OCI-LY1 (cell line): ENCODE results near the gene HACD2.

Experiments
- H2AFZ ChIP-seq: fragments of 200-600 bp; sonication (generic), shearing (Covaris generic); 2 replicates; pipeline ENCODE4 v1.6.0; 2014; ENCODE audit warnings: antibody characterized with exemption, mild to moderate bottlenecking, low read length
- H3F3A ChIP-seq: fragments of 200-600 bp; sonication (generic), shearing (Covaris generic); 2 replicates; pipeline ENCODE4 v1.6.0; 2014; ENCODE audit warnings: mild to moderate bottlenecking, antibody characterized with exemption, low read length, moderate library complexity; ENCODE audit not compliant: insufficient read depth
- H3K27ac ChIP-seq: fragments of 200-600 bp; sonication (generic); 2 replicates; pipeline ENCODE4 v1.5.1; 2014; ENCODE audit warnings: low read length, mixed run types, mild to moderate bottlenecking, low read depth; ENCODE audit not compliant: poor library complexity, severe bottlenecking
- H3K27me3 ChIP-seq: fragments of 200-600 bp; sonication (generic); 2 replicates; pipeline ENCODE4 v1.6.0; 2014; ENCODE audit warnings: antibody characterized with exemption, mild to moderate bottlenecking, low read length, moderate library complexity; ENCODE audit not compliant: insufficient read depth
- H3K36me3 ChIP-seq: fragments of 200-600 bp; sonication (generic); 2 replicates; pipeline ENCODE4 v1.6.1; 2014; ENCODE audit warnings: mild to moderate bottlenecking, antibody characterized with exemption, low read length, moderate library complexity, mixed read lengths; ENCODE audit not compliant: insufficient read depth
- H3K4me1 ChIP-seq: fragments of 200-600 bp; sonication (generic); 2 replicates; pipeline ENCODE4 v1.5.1; 2014; ENCODE audit warnings: mild to moderate bottlenecking, low read length, moderate library complexity; ENCODE audit not compliant: insufficient read depth, severe bottlenecking
- H3K4me2 ChIP-seq: fragments of 200-600 bp; sonication (generic), shearing (Covaris generic); 2 replicates; pipeline ENCODE4 v1.6.1; 2014; ENCODE audit warnings: low read length
- H3K4me3 ChIP-seq: fragments of 200-600 bp; sonication (generic); 2 replicates; pipeline ENCODE4 v1.5.1; 2014; ENCODE audit warnings: low read length, low read depth, mild to moderate bottlenecking, mixed read lengths; ENCODE audit not compliant: poor library complexity, severe bottlenecking
- H3K79me2 ChIP-seq: fragments of 200-600 bp; shearing (Covaris generic); 2 replicates; pipeline ENCODE4 v1.6.1; 2016; ENCODE audit warnings: mixed run types, low read length, mixed read lengths; ENCODE audit not compliant: insufficient read depth
- H3K9ac ChIP-seq: fragments of 200-600 bp; sonication (generic), shearing (Covaris generic); 2 replicates; pipeline ENCODE4 v1.6.1; 2014; ENCODE audit warnings: mild to moderate bottlenecking, low read length, mixed read lengths
- H3K9me2 ChIP-seq: fragments of 200-600 bp; sonication (generic), shearing (Covaris generic); 2 replicates; pipeline ENCODE4 v1.6.1; 2014; ENCODE audit warnings: low read depth, mild to moderate bottlenecking, low read length, mixed read lengths
- H3K9me3 ChIP-seq: fragments of 200-600 bp; shearing (Covaris generic); 2 replicates; pipeline ENCODE4 v1.6.1; 2014; ENCODE audit warnings: low read length, mixed read lengths
- H4K20me1 ChIP-seq: fragments of 200-600 bp; sonication (generic), shearing (Covaris generic); 2 replicates; pipeline ENCODE4 v1.6.0; 2016; ENCODE audit warnings: mild to moderate bottlenecking, low read length; ENCODE audit not compliant: insufficient read depth
- EZH2 ChIP-seq: fragments of 200-600 bp; sonication (generic), shearing (Covaris generic); IDR thresholded peaks from 2 replicates; pipeline ENCODE4 v1.8.0; 2017; ENCODE audit warnings: borderline replicate concordance, mixed run types, mild to moderate bottlenecking, antibody characterized with exemption, low read length, moderate library complexity, mixed read lengths
- TF ChIP-seq, protein P1 (sequence below): fragments of 200-600 bp; sonication (generic), shearing (Covaris generic); IDR thresholded peaks from 2 replicates; pipeline ENCODE4 v1.5.1; 2017; ENCODE audit warnings: mild to moderate bottlenecking, antibody characterized with exemption, low read length, moderate library complexity, mixed read lengths

Gene HACD2

GRCh38 chr3:123536153-123536895 lies 48.5 kb downstream of the HACD2 start:
- Histone ChIP-seq H3K27ac (no peak overlapping the region), H3K4me3 (no peak overlapping the region)

DNA sequence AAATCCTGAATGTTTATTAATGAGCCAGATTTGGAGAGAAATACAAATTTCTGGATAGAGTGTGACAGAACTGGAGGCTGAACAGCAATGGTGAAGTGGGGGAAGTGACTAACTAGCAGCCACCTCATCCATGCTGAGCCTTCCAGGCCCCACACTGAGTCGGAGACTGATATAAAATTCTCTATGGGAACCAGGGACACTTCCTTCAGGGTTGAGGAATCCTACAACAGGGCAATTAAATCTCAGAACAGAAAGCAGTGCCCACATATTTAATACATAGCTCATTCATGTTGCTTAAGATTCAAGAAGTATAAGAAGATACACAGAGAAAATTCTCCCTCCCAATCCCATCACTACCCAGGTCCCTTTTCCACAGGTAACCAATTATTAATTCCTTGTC lies 49.3 kb downstream of the HACD2 start:
- no peak overlapping the region for H3K9ac ChIP-seq

More at GRCh38 chr3:123536153-123536895, 48.5 kb downstream of the HACD2 start:
- Histone ChIP-seq H3K4me2 (no peak overlapping the region), H3K9ac (no peak overlapping the region), H3K4me1 (no peaks in the 10 kb centered on the region), H3K27me3 (no peaks in the 10 kb centered on the region), H4K20me1 (no peaks in the 10 kb centered on the region), H3K9me3 (no peaks in the 10 kb centered on the region), H3K79me2 (no peaks in the 10 kb centered on the region), H2AFZ (no peak overlapping the region), H3K9me2 (no peaks in the 10 kb centered on the region), H3F3A (no peaks in the 10 kb centered on the region), H3K36me3 (0 out of 2 replicates have a peak, but pooled peaks cover 4% of the 10 kb centered on the region)
- no peak for TF ChIP-seq EZH2
- TF ChIP-seq, protein P1, sequence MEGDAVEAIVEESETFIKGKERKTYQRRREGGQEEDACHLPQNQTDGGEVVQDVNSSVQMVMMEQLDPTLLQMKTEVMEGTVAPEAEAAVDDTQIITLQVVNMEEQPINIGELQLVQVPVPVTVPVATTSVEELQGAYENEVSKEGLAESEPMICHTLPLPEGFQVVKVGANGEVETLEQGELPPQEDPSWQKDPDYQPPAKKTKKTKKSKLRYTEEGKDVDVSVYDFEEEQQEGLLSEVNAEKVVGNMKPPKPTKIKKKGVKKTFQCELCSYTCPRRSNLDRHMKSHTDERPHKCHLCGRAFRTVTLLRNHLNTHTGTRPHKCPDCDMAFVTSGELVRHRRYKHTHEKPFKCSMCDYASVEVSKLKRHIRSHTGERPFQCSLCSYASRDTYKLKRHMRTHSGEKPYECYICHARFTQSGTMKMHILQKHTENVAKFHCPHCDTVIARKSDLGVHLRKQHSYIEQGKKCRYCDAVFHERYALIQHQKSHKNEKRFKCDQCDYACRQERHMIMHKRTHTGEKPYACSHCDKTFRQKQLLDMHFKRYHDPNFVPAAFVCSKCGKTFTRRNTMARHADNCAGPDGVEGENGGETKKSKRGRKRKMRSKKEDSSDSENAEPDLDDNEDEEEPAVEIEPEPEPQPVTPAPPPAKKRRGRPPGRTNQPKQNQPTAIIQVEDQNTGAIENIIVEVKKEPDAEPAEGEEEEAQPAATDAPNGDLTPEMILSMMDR = no peak

DNA sequence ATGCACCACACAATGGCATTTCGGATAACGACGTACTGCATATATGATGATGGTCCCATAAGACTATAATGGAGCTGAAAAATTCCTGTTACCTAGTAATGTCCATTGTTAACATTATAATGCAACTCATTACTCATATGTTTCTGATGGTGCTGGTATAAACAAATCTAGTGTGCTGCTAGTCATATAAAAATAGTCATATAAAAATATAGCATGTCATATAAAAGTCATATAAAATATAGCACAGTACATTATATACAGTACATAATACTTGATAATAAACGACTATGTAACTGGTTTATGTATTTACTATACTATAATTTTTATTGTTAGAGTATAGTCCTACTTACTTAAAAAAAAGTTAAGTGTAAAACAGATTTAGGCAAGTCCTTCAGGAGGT lies 50.6 kb downstream of the HACD2 start:
- Histone ChIP-seq H3K4me3 (no peak overlapping the region), H3K9me3 (no peaks in the 10 kb centered on the region), H3K9me2 (no peaks in the 10 kb centered on the region), H3K79me2 (no peaks in the 10 kb centered on the region), H3K36me3 (0 out of 2 replicates have a peak, but pooled peaks cover 4% of the 10 kb centered on the region), H3K4me2 (no peak overlapping the region), H3K27ac (no peak overlapping the region), H4K20me1 (no peaks in the 10 kb centered on the region), H3K9ac (no peak overlapping the region), H3F3A (no peaks in the 10 kb centered on the region), H3K4me1 (no peaks in the 10 kb centered on the region), H2AFZ (no peak overlapping the region), H3K27me3 (no peaks in the 10 kb centered on the region)
- TF ChIP-seq, protein P1 = no peak
- no peak for TF ChIP-seq EZH2

More for the DNA sequence above, 49.3 kb downstream of the HACD2 start:
- Histone ChIP-seq H3K9me2 (no peaks in the 10 kb centered on the region), H2AFZ (no peak overlapping the region), H3F3A (no peaks in the 10 kb centered on the region), H3K4me2 (no peak overlapping the region), H3K9me3 (no peaks in the 10 kb centered on the region), H4K20me1 (no peaks in the 10 kb centered on the region), H3K4me1 (no peaks in the 10 kb centered on the region), H3K4me3 (no peak overlapping the region), H3K79me2 (no peaks in the 10 kb centered on the region), H3K27ac (no peak overlapping the region), H3K27me3 (no peaks in the 10 kb centered on the region), H3K36me3 (0 out of 2 replicates have a peak, but pooled peaks cover 4% of the 10 kb centered on the region)
- TF ChIP-seq EZH2 = no peak
- TF ChIP-seq, protein P1 = no peak
